ENCODE measurements around the gene TMEM259.

Gene TMEM259

DNA sequence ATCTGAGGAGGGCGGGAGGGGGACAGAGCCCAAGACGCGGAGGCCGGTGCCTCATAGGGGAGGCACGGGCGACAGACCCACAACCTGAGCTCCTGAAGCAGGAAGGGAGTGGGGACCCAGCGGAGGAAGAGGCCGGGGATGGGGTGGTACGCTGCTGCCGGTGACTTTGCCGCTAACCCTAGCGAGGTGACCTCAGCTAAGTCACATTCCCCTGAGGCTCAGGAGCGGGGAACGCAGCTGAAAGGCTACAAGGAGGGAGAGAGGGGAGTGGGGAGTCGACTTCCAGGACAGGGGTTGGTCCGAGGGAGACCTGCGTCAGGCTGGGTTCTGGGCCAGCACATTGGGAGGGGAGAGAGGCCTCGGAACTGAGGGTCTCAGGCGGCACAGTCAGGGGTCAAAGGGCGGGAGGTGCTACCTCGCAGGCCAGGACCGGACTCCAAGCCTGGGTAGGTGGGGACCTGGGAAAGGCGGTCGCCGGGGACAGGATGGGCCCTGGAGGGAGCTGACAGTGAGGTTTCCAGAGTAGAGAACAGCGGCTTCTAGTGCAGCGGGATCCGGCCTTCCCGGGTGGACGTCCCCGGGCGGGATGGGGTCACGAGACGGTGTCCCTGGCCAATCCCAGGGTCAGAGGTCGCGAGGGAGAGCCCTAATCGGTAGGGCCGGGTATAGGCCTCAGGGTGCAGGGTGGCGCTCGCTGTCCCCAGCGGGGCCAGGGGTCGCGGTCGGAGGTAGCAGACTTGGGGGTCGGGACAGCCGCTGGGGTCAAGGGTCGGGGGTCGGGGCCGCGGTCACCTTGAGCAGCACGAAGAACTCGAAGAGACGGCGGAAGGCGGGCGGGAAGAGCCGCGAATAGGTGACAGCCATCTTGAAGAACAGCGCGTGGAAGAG lies 699 bp downstream of the TMEM259 start:
- TF ChIP-seq, protein P1, sequence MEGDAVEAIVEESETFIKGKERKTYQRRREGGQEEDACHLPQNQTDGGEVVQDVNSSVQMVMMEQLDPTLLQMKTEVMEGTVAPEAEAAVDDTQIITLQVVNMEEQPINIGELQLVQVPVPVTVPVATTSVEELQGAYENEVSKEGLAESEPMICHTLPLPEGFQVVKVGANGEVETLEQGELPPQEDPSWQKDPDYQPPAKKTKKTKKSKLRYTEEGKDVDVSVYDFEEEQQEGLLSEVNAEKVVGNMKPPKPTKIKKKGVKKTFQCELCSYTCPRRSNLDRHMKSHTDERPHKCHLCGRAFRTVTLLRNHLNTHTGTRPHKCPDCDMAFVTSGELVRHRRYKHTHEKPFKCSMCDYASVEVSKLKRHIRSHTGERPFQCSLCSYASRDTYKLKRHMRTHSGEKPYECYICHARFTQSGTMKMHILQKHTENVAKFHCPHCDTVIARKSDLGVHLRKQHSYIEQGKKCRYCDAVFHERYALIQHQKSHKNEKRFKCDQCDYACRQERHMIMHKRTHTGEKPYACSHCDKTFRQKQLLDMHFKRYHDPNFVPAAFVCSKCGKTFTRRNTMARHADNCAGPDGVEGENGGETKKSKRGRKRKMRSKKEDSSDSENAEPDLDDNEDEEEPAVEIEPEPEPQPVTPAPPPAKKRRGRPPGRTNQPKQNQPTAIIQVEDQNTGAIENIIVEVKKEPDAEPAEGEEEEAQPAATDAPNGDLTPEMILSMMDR (IDR thresholded peaks at IDR 0.05; ENCODE audit: control insufficient read depth, extremely low read depth, insufficient read depth), result no peak
- no peak for DNase-seq (ENCODE audit: low read depth)
- peak overlapping the region; percentile 89 for H3K4me3 ChIP-seq (ENCODE audit: low read depth, low read length)

DNA sequence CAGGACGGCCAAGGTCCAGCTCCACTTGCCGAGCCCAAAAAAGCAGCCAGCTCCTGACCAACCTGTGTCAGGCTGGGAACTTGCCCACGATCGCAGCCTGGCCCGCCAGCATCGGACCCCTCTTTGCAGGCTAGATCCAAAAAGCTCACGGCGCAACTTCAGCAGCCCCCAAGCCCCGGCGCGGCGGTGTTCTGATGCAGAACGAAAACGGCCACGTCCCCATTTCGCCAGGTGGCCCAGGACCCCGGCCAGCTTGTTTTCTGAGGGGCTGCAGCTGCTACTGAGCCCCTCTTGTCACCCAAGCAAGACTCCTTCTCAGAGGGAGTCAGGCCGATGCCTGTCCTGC lies 1.3 kb downstream of the TMEM259 start:
- peak overlapping the region; percentile 89 for H3K4me3 ChIP-seq (ENCODE audit: low read depth, low read length)
- no peak for DNase-seq (ENCODE audit: low read depth)
- TF ChIP-seq, protein P1 (IDR thresholded peaks at IDR 0.05; ENCODE audit: control insufficient read depth, extremely low read depth, insufficient read depth), result no peak

DNA sequence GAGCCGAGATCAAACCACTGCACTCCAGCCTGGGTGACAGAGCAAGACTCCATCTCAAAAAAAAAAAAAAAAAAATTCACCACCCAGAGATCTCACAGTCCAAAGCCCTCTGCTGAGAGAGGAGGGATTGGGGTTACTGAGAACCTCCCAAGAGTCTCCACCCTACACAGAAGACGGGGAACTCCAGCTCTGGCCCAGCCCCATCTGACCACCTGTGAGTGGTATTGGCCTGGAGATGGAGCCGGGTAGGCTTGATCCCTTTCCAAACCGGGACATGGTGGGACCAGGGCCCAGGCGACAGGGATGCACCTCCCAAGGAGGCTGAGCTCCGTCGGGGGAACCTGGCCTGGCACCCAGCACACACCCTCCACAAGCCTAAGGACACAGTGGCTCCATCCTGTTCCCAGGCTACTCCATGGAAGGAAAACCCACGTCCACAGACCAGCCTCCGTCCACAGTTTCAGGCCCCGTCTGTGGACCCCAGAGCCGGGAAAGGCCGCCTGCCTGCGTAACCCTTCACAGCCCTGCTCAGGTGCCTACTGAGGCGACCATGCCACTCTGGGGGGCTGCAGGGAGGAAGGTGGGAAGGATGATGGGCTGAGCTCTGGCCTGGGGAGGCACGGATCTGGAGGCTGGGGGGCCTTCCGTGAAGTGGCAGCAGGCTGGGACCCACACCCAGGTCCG lies 1.8 kb downstream of the TMEM259 start:
- DNase-seq (ENCODE audit: low read depth), result no peak
- TF ChIP-seq, protein P1 (IDR thresholded peaks at IDR 0.05; ENCODE audit: control insufficient read depth, extremely low read depth, insufficient read depth), result no peak
- peak overlapping the region; percentile 89 for H3K4me3 ChIP-seq (ENCODE audit: low read depth, low read length)

DNA sequence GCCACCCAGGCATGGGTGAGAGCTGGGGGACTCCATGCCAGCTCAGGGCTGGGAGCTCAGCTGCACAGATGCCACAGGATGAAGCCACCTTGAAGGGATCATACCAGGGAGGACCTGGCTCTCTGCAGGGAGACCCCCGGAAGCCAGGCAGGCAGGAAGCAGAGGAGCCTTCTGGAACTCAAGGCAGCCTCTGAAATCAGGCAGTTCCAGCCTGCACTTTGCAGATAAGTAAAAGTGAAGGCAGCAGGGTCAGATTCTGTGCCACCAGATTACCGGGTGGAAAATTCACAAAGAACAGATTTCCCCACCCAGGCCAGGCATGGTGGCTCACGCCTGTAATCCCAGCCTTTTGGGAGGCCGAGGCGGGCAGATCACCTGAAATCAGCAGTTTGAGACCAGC lies 2.5 kb downstream of the TMEM259 start:
- peak overlapping the region; percentile 89; the same call in 1 of the 2 replicates for H3K4me3 ChIP-seq (ENCODE audit: low read depth, low read length)
- DNase-seq (ENCODE audit: low read depth), result no peak
- TF ChIP-seq, protein P1 (IDR thresholded peaks at IDR 0.05; ENCODE audit: control insufficient read depth, extremely low read depth, insufficient read depth), result no peak

DNA sequence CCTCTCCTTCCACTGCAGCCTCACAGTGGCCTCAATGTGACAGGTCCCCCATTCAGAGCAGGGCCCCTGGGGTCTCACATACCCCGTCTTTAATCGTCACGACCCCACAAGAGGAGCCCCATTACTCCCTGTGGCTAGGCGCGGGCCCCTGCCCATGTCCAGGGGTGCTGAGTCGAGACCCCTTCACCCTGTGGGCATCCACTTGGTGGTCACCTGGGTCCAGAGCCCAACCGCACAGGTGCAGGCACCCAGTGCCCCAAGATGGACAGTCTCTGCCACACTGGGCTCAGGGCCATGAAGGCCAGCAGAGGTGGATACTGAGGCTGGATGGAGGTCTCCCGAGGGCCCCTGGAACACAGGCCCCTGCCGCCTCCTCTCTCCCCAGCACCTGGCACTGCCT lies 3.0 kb downstream of the TMEM259 start:
- no peak for DNase-seq (ENCODE audit: low read depth)
- H3K4me3 ChIP-seq (ENCODE audit: low read depth, low read length), result no peak overlapping the region
- TF ChIP-seq, protein P1 (IDR thresholded peaks at IDR 0.05; ENCODE audit: control insufficient read depth, extremely low read depth, insufficient read depth), result no peak

DNA sequence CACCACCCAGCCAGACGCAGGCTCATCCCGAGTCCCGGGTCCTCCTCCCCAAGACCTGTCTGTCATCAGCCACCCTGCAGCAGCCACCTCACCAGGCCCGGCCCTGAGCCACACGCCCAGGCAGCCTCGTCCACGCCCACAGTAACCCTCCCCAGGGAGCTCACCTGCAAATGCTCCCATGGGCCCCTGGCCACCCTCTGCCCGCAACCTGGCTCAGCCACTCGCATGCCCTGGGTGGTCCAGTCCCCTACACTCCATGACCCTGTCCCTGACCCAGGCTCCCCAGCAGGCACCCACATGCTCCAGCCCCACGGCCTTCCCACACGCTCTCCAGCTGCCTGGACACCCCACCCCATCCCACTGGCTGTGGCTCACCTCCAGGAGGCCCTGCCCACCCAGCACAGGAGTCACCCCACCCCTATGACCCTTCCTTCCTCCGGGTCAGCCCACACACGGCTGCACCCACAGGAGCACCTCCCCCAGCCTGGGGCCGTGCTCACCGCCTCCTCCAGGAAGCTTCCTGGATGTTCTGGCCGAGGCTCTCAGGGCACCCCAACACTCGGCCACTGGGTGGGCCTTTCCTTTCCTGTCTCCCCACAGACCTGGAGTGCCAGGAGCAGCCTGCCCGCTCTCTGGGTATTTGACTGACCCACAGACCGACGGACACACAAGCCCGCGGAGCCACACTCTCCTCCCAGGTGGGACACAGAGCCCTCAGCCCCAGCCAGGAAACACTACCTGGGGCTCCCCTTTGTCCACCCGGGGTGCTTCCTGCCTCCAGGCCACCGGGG lies 3.6 kb downstream of the TMEM259 start:
- no peak for DNase-seq (ENCODE audit: low read depth)
- TF ChIP-seq, protein P1 (IDR thresholded peaks at IDR 0.05; ENCODE audit: control insufficient read depth, extremely low read depth, insufficient read depth), result no peak
- H3K4me3 ChIP-seq (ENCODE audit: low read depth, low read length), result peak overlapping the region; percentile 8; the same call in 1 of the 2 replicates

All from LNCaP clone FGC (cell line).